ENCODE data around the gene DICER1.
"Not testable (repeated sequence)": the region's sequence is repeated elsewhere in the genome, so short reads cannot be mapped to it uniquely, and the experiment has no call there.

The DICER1 gene, protein sequence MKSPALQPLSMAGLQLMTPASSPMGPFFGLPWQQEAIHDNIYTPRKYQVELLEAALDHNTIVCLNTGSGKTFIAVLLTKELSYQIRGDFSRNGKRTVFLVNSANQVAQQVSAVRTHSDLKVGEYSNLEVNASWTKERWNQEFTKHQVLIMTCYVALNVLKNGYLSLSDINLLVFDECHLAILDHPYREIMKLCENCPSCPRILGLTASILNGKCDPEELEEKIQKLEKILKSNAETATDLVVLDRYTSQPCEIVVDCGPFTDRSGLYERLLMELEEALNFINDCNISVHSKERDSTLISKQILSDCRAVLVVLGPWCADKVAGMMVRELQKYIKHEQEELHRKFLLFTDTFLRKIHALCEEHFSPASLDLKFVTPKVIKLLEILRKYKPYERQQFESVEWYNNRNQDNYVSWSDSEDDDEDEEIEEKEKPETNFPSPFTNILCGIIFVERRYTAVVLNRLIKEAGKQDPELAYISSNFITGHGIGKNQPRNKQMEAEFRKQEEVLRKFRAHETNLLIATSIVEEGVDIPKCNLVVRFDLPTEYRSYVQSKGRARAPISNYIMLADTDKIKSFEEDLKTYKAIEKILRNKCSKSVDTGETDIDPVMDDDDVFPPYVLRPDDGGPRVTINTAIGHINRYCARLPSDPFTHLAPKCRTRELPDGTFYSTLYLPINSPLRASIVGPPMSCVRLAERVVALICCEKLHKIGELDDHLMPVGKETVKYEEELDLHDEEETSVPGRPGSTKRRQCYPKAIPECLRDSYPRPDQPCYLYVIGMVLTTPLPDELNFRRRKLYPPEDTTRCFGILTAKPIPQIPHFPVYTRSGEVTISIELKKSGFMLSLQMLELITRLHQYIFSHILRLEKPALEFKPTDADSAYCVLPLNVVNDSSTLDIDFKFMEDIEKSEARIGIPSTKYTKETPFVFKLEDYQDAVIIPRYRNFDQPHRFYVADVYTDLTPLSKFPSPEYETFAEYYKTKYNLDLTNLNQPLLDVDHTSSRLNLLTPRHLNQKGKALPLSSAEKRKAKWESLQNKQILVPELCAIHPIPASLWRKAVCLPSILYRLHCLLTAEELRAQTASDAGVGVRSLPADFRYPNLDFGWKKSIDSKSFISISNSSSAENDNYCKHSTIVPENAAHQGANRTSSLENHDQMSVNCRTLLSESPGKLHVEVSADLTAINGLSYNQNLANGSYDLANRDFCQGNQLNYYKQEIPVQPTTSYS (N-terminal part only)

DNA sequence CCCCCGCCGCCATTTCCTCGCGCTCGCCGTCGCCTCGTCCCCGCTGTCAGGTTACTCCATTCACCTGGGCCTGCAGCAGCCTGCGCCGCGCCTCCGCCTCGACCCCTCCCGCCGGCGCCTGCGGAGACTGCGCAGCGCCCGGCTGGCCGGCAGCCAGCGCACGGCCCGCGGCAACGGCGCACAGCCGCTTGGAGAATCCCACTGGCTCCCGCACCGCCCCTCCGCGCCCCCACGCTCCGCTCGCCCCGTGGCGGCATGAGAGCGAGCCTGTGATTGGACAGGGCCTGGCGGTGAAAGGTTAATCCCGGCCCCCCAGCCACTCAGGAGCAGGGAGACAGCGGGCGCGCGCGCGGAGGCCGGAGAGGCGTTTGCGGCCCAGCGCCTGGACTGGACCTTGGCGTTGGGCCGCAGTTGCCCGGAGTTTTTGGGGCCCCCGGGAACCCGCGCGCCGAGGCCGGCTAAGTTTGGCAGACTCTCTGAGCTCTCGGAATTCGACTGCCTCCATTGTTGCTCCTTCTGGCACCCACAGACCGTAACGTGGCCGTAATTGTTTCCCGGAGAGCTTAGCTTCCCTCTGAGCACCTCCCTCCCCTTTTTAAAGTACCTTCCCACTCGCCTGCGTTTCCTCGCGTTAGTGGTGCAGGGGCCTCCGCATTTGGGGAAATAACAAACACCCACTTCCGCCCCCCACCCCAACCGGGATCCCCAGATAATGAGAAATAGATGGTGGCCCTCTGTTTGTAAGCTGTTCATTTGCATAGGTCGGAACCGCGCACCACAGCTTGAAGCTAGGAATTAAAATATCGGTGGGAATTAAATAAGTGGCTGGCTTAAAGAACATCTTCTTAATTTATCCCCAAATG lies at the start of gene DICER1:
DICER1 (minus strand) TSS at position 203 of the 863 bp plus-strand sequence. CDS start 24,071 bp downstream, outside the sequence.
- DNase-seq (ENCODE audit: low read depth), result peak; percentile 72

DNA sequence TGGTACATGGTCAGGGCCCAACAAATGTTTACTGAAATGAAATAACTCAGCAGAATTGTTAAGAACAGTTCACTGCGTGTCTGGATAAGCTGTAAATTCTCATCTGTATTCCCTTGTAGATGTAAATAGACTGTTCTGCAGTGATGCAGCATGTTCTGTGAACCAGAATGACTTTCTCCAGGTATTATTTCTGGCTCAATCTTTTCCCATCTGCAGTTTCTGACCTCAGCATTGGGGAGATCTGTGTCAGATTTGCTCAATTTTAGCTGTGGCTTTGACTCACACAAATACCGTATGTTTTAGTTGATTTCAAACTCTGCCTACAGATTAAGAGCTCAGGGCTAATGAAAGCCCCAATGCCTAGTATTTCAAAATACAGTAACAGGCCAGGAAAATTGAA lies 49.2 kb upstream of the DICER1 start:
- DNase-seq (ENCODE audit: low read depth), result no peak

DNA sequence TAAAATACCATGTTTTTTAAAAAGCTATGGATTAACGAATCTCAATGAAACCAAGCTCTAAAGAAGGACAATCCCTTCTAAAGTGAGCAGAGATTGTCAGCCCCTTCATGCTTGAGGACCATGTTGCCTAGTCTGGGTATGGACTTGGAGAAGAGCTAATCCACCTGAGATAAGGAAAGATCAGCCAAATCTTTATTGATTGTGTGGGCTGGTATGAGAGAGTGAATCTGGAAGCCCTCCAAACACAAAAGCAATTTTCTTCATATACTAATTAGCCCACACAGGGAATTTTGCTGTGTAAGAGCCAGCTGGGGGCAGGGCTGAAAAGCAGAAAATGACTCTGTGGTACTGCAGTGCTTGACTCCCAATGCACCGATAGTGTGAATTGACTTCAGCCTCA lies 47.4 kb upstream of the DICER1 start:
- DNase-seq (ENCODE audit: low read depth), result no peak

DNA sequence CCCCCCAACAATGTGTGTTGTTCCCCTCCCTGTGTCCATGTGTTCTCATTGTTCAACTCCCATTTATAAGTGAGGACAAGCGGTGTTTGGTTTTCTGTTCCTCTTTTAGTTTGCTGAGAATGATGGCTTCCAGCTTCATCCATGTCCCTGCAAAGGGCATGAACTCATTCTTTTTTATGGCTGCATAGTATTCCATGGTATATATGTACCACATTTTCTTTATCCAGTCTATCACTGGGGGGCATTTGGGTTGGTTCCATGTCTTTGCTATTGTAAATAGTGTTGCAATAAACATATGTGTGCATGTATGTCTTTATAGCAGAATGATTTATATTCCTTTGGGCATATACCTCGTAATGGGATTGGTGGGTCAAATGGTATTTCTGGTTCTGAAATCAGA lies 44.4 kb upstream of the DICER1 start:
- not testable (repeated sequence) for DNase-seq (ENCODE audit: low read depth)

DNA sequence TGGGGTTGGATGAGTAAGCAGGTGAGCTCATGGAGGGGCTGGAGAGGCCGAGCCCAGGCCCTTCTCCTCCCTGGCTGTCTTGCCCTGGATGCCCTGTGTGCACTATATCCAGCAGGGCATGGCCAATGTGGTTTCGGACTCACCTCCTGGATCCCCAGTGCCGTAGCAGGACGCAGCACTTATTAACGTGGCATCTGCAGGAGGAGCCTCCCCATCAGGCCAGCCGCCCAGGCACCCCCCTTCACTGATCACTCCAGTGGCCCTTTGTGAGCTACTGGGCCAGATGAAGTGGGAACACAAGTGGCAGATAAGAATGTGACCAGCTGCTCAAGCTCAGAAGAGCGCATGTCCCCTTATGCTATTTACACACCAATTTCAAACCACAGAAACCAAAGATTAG lies 43.1 kb upstream of the DICER1 start:
- no peak for DNase-seq (ENCODE audit: low read depth)

DNA sequence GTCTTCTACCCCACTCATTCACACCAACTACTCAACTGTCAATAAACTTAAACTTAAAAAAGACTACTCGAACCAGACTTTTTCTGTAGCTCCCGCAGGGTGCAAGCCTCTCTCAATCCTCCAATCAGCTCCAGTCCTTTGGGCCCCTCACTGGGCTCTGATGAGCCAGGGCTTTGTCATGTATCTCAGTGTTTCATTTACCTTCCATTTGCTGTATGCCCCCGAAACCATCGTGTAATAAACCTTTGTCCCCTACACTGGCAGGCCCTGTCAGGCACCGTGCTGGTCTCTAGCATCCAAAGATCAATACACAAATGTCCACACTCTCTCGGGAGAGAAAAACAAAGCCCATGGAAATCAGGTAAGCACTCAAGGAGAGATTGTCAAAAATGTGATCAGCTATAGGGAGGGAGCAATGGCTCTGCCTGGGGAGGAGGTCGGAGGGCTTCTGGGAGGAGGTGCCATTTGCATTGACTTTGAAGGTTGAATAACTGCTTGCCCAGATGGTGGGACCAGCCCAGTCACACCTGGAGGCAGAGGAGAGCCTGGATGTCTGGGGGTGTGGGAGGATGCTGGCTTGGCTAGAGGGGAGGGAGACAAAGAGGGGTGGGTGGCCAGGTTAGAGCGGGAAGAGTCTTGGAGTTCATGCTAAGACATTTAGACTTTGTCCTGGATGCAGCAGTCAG lies 42.1 kb upstream of the DICER1 start:
- DNase-seq (ENCODE audit: low read depth), result no peak

DNA sequence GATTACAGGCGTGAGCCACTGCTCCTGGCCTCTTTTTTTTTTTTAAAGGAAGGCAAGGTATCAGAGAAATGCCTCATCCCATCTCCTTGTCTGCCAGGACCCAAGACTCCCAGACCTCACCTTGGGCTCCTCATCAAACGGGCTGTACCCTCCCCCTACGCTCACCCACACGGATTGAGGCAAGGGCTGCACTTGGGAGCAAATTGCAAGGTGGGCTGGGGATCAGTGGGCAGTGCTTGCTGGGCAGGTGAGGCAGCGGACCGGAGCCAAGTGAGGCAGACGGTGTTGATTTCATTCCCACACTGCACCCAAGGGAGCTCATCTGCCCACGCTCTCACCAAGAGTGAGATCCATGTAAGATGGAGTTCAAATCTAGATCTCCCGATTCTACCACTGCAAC lies 41.0 kb upstream of the DICER1 start:
- DNase-seq (ENCODE audit: low read depth), result no peak

DNA sequence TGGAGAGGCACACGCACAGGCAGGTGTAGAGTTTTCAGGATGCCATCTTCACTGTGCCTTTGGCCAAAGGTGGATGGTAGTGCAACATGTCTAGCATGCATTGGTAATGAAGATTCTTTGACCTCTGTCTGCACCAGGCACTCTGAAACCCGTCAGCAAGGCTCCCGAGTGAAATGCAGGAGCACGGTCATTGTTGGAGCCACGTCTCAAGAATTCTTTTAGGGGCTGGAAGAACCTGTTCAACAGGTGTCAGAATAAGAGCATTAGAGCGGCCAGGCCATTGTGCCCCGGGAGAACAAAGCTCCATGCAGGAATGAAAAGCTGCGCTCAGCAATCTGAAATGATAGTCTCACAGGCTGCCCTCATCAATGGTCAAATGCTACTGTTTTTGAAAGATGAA lies 40.2 kb upstream of the DICER1 start:
- no peak for DNase-seq (ENCODE audit: low read depth)

DNA sequence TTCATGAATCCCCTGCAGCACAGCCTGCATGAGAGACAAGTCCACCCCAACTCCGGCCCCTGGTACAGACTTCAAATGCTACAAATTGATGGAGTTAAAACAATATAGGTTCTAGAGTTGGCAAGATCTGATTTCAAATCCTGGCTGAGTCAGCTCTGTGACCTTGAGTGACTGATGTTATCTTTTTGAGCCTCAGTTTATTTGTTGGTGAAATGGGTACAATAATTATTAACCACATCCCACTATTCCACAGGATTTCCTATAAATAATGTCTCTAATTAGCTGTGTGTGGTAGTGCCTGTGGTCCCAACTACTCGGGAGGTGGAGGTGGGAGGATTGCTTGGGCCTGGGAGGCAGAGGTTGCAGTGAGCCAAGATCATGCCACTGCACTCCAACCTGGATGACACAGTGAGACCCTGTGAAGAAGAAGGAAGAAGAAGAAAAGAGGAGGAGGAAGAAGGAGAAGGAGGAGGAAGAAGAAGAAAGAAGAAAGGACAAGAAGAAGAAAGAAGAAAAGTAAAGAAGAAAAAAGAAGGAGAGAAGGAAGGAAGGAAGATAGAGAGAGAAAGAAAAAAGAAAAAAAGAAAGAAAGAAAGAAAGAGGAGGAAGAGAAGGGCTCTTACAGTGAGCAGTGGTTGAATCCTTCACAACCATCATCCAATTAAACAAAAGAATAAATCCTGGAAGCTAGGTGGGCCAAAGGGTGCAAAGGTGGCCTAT lies 39.7 kb upstream of the DICER1 start:
- no peak for DNase-seq (ENCODE audit: low read depth)

DNA sequence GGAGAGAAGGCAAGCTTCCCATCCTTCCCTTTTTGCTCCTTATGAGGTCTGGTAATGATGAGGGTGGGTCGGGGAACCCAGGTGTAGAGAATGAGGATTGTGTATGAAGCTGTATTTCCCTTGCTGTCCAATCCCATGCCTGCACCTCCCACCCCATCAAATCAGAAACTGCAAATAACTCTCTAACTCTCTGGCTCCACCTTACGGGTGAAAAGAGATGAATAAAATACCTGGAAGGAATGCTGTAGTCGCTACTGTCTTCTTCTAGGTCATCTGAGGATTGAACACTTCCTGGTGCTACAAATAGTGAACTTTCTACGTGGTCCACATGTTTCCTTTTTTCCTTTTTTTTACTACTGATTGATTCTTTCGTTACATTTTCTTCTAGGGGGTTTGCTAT lies 38.9 kb upstream of the DICER1 start:
- DNase-seq (ENCODE audit: low read depth), result no peak

DNA sequence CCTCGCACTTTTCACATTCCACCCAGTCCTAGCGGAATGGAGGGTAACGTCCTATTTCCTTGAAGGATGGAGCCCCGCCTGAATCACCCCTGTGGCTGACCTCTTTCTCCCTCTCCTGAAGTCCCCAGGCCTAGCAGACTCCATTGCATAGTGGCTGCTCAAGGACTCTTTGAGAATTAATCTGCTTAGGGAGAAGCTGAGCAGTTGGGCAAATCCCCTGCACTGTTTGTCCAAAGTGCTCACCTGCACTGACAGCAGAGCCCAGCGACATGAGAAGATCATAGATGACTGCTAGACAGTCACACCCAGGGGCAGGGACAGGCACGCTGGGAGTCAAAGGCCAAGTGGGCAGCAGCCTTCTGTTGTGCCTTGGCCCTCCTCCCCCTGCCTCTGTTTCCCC lies 37.7 kb upstream of the DICER1 start:
- DNase-seq (ENCODE audit: low read depth), result no peak

DNA sequence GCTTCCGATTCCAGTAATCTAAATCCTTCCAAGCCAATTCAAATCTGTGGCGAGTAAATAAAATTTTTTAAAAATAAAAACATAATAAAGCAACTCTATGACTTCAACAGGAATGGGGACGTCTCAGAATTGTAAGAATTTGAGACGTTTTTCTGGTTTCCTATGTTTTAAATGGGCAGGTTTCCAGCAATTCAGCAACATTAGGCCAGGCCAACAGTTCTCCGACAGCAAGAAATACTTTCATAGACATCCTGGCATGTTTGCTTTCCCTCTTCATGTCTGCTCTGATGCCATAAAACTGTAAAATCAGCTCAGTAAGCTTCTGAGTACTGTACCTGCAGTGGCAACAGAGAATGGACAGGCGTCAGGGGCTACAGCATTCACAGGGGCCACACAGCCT lies 35.8 kb upstream of the DICER1 start:
- DNase-seq (ENCODE audit: low read depth), result no peak

DNA sequence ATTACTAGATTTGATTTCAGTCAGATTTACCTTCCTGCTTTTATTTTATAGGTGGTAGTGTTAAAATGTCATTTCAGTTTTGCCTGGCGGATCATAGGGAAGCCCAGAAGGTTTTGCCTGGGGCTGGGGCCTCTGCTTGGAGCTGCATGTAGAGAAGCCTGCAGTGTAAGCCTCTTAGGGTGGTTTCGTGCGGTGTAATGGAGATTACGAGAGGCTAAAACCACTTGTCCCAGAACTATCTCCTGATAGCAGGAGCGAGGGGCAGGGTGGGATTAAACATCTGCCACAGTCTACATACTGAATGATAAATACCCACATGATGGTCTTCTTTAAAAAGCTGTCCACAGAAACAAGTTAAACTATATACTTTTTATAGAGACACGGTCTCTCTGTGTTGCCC lies 35.0 kb upstream of the DICER1 start:
- no peak for DNase-seq (ENCODE audit: low read depth)

DNA sequence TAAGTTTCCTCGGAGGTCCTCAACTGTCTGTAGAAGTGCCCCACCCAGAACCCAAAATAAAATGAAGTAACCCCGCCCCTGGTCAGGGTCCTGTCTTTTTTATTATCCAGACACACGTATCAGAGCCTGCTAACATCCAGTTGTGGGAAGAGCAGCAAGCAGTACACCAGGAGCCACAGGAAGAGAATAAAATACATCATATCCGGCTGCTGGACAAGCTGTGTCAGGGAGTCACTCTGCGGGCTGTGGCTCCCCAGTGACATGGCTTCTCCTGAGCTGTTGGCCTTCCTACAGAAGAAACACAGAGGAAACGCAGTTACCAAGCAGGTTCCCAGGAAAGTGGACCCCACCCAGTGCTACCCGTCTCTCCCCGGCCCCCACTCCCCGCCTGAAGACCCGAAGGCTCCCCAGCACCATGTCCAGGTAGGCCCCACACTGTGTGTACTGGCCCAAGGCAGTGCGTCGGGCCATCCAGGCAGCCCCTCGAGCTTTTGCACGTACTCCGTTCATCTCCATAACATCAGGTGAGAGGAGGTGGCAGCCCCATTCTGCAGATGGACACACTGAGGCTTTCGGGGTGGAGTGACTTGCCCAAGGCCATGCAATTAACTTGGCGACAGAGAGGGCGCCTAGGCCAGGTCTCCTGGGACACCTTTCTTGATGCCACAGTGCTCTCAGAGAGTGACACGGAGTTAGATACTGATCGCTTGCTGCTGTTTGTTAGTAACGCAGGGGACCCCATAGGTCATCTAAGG lies 34.3 kb upstream of the DICER1 start:
- no peak for DNase-seq (ENCODE audit: low read depth)

DNA sequence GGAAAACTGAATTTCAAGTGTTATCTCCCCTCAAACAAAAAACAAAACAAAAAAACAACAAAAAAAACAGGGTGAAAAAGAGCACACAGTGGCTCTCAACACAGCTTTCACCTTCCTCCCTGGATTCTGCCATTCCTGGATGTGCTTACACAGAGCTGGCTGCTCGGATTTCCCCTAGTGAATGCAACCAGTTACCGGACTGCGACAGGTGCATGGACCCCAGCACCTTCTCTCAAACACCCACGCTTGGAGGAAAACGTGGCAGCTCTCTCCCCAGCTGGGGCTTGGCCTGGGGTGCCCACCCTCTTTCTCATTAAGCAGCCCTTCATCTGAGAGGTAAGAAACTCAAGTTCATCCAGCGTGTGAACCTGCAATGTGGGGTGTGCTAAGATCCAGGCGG lies 33.5 kb upstream of the DICER1 start:
- DNase-seq (ENCODE audit: low read depth), result no peak

DNA sequence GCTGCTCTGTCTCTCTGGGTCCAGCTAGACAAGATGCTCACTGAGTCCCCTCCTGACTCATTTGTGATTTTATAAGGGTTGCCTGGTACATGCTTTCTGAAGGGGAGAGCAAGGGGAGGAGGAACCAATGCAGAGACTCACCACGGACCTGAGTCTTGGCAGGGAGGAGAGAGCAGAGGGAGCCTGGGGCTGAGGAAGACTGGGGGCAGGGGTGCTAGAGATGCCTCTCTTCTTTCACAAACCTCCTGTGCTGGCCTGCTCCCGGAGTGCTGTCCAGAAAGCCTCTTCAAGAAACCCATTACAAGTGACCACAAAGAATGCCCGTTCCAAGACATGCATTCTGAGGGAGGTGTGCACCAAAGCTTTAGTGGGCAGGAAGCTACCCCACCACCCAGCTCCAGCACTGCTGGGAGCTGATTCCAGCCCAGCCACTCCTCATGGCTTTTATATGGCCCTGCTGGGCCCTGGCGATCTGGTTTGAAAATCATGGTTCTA lies 33.1 kb upstream of the DICER1 start:
- no peak for DNase-seq (ENCODE audit: low read depth)

DNA sequence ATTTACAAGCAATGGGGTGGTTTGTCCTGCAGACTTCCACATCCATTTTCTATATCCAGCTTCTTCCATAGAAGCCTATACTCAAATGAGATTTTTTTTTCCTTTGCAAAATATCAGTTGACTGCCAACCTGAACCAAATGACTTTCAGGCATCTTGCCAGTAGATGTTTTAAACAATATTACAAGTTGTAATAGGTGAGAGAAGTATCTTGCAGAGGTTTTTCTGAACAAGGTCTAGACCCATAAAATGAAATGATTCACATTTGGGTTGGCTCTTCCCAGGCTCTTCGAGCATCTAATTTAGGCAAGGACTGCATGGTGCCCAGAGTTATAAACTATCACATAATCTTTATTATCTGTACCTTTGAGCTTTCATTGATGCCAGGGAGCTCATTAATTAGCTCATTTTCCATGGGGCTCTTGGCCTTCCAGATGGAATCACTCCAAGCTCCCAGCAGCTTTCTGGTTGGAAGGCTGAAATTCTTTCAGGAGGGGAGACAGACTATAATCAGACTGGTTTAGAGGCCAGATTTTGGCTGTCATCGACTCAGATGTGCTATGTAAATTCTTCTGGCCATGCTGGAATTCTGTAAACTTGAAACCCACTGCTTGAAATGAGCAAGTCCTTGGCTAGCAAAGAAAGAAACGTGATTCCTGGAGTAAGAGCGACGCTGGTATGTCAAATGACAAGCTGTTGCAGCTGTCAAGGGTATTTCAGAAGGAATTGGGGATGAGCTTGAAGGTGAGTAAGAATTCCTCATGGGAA lies 32.2 kb upstream of the DICER1 start:
- no peak for DNase-seq (ENCODE audit: low read depth)

DNA sequence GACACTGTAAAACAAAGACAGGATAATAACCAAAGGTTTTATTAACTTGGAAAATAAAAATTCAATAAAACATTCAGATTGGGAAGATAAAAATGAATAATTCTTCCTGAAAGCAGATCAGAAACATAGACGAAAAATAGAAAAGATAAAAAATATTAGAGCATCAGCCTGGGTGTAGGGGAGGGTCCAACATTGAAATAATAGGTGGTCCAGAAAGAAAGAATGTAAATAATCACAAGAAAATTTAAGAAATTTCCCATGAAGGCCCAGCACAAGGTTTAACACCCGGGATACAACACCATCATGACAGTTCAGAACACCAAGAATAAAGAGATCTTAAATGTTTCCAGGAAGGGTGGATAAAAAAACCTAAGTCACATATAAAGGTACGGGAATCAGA lies 31.1 kb upstream of the DICER1 start:
- DNase-seq (ENCODE audit: low read depth), result no peak

All from HS-27A (cell line).